HepG2 (cell line): ENCODE results near the gene CEBPE. TPM values are rescaled to one million over a fixed set of nuclear protein-coding genes. Genes with fewer than 3 reads are reported as not detected.

Experiments used
- HOMEZ ChIP-seq: IDR thresholded peaks from 2 replicates; pipeline ENCODE4 v1.6.1; 2016; ENCODE audit warnings: low read depth
- KDM5A ChIP-seq: fragments of 200-600 bp; sonication (generic); IDR thresholded peaks from 2 replicates; pipeline ENCODE4 v1.7.0; 2018; ENCODE audit warnings: antibody characterized with exemption, mild to moderate bottlenecking, low read length, borderline replicate concordance
- REST ChIP-seq, 2 experiments: IDR thresholded peaks; 2 replicates each; pipeline ENCODE4 v1.6.1; 2011 to 2012; ENCODE audit warnings: low read length in 2 of 2, borderline replicate concordance in 1 of 2, low read depth in 1 of 2, mild to moderate bottlenecking in 1 of 2, moderate library complexity in 1 of 2
- RFX5 ChIP-seq: IDR thresholded peaks from 2 replicates; pipeline ENCODE4 v1.6.1; 2011; ENCODE audit warnings: low read depth, low read length, improper control_type of control experiment
- SAP130 ChIP-seq: IDR thresholded peaks from 2 replicates; pipeline ENCODE4 v1.6.1; 2016; ENCODE audit warnings: low read depth
- SMAD3 ChIP-seq: sonication (generic); formaldehyde crosslinking; IDR thresholded peaks from 2 replicates; pipeline ENCODE4 v1.4.0; 2020; ENCODE audit warnings: missing genetic modification reagents
- YEATS4 ChIP-seq: sonication (generic); formaldehyde crosslinking; IDR thresholded peaks from 2 replicates; pipeline ENCODE4 v1.4.0; 2020; ENCODE audit warnings: missing genetic modification reagents, borderline replicate concordance
- ZFX ChIP-seq: sonication (generic); formaldehyde crosslinking; IDR thresholded peaks from 2 replicates; pipeline ENCODE4 v1.4.0; 2020; ENCODE audit warnings: mild to moderate bottlenecking, low read depth, missing genetic modification reagents, moderate library complexity
- ZNF513 ChIP-seq: sonication (generic); formaldehyde crosslinking; conservative IDR thresholded peaks from 2 replicates; pipeline ENCODE4 v1.5.0; 2020; ENCODE audit warnings: missing genetic modification reagents
- ZNF704 ChIP-seq: sonication (generic); formaldehyde crosslinking; IDR thresholded peaks from 2 replicates; pipeline ENCODE4 v1.8.1; 2023; ENCODE audit warnings: mild to moderate bottlenecking, inconsistent platforms, moderate library complexity, missing genetic modification reagents, borderline replicate concordance
- polyA plus RNA-seq, 8 experiments: library from polyadenylated mRNA; depleted of rRNA in 3 of 8; stranded (reverse) in 7 of 8; unstranded in 1 of 8; fragments of >200 nt; fragmentation: Illumina TruSeq in 4 of 8; extraction: Trizol in 4 of 8; gene quantifications; 2 replicates each; pipeline versions ENCODE4 v1.2.1 to v1.2.3, GENCODE V29; 2011 to 2016; ENCODE audit warnings: low read depth in 4 of 8, missing spikeins in 1 of 8, mixed read lengths in 1 of 8; ENCODE audit not compliant: insufficient read depth in 1 of 8
- total RNA-seq, 5 experiments: library from RNA; depleted of rRNA; stranded (reverse); fragments of >200 nt; fragmentation: Illumina TruSeq; extraction: Trizol; gene quantifications; 2 replicates each; pipeline ENCODE4 v1.2.3, GENCODE V29; 2016; ENCODE audit warnings: low read depth in 1 of 5
- TF ChIP-seq, protein P1 (sequence below): sonication (generic); formaldehyde crosslinking; IDR thresholded peaks from 2 replicates; pipeline ENCODE4 v1.4.0; 2020; ENCODE audit warnings: missing genetic modification reagents, borderline replicate concordance
- TF ChIP-seq, protein P2 (sequence below): sonication (generic); formaldehyde crosslinking; IDR thresholded peaks from 2 replicates; pipeline ENCODE4 v1.8.0; 2022; ENCODE audit warnings: missing genetic modification reagents, mild to moderate bottlenecking, borderline replicate concordance
- TF ChIP-seq, protein P3 (sequence below): sonication (generic); formaldehyde crosslinking; IDR thresholded peaks from 2 replicates; pipeline ENCODE4 v1.4.0; 2020; ENCODE audit warnings: mild to moderate bottlenecking, missing genetic modification reagents

Gene CEBPE
- total and polyA plus RNA-seq, 2 of the 13 experiments (the other 11 are each of a cell fraction or from before 2014, with no cell fraction given), result 0.09 to 0.11 TPM

DNA sequence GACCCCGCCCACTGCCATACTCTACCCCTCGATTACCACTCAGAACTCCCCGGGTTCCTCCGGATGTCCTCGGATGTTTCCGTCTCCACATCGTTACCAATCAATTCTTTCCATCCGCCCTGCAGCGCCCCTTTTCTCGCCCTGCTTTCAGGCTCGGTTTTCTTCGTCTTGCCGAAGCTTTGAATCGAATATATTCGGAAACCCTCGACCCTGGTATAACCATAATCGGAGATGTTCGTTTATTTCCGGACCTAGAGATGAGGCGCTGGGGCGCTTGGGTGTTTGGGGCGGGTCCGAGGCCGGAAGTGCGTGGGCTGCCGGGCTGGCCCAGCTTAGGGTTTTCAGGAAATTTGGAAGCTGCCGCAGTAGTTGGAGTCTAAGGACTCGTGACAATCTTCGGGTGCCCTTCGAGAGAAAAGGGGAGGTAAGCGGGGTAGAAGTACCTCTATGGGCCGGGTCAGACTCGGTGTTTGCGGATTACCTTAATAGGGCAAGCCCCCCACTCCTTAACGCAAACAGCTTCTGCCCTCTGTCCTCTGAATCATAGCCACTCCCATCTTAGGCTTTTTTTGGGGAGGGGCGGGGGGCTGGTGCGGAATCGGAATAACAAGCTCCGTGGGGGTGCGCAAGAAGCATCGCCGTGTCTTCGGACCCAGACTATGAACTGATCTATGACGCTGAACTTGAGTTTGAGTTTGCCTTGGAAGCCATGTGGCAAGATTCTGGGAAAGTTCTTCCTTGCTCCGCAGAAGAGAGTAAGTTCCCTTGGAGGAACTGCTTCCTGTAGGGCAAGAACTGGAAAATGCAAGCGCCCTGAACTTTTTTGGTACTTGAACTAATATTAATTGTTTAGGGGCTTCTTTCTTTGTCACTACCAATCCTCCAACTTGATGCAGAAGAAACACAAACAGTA, 23.6 kb downstream of the CEBPE start, which contains the start of gene C14orf119 (continued):
- TF ChIP-seq YEATS4, result peak; percentile 30; the same call in 1 of the 2 replicates
- TF ChIP-seq ZFX (CRISPR knock-in tag), result peak; percentile 61
- TF ChIP-seq ZNF704, result peak; percentile 48
- TF ChIP-seq ZNF513, result 0 out of 2 replicates have a peak, but pooled peaks have one; percentile 80
- TF ChIP-seq, protein P1, sequence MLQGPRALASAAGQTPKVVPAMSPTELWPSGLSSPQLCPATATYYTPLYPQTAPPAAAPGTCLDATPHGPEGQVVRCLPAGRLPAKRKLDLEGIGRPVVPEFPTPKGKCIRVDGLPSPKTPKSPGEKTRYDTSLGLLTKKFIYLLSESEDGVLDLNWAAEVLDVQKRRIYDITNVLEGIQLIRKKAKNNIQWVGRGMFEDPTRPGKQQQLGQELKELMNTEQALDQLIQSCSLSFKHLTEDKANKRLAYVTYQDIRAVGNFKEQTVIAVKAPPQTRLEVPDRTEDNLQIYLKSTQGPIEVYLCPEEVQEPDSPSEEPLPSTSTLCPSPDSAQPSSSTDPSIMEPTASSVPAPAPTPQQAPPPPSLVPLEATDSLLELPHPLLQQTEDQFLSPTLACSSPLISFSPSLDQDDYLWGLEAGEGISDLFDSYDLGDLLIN (CRISPR knock-in tag), result peak; percentile 31; the same call in 1 of the 2 replicates
- TF ChIP-seq, protein P2, sequence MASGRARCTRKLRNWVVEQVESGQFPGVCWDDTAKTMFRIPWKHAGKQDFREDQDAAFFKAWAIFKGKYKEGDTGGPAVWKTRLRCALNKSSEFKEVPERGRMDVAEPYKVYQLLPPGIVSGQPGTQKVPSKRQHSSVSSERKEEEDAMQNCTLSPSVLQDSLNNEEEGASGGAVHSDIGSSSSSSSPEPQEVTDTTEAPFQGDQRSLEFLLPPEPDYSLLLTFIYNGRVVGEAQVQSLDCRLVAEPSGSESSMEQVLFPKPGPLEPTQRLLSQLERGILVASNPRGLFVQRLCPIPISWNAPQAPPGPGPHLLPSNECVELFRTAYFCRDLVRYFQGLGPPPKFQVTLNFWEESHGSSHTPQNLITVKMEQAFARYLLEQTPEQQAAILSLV (CRISPR knock-in tag), result 0 out of 2 replicates have a peak, but pooled peaks have one; percentile 41
- TF ChIP-seq HOMEZ (CRISPR knock-in tag), result peak; percentile 68
- TF ChIP-seq RFX5, result peak; percentile 35; the same call in 1 of the 2 replicates
- TF ChIP-seq, protein P3, sequence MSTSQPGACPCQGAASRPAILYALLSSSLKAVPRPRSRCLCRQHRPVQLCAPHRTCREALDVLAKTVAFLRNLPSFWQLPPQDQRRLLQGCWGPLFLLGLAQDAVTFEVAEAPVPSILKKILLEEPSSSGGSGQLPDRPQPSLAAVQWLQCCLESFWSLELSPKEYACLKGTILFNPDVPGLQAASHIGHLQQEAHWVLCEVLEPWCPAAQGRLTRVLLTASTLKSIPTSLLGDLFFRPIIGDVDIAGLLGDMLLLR (CRISPR knock-in tag), result 0 out of 2 replicates have a peak, but pooled peaks have one; percentile 57
- peak; percentile 85 for TF ChIP-seq KDM5A
- peak; percentile 39; the same call in 1 of the 2 replicates for TF ChIP-seq SMAD3
- TF ChIP-seq REST (IDR thresholded peaks at IDR 0.05; ENCODE audit: borderline replicate concordance in 1 of 2, low read depth in 1 of 2, low read length in 2 of 2), result peak in 1 of 2 experiments; percentile 72; a peak in 1 of 4 replicates
- TF ChIP-seq SAP130, result peak; percentile 94
